ENCODE results near the gene CABP4.

DNA sequence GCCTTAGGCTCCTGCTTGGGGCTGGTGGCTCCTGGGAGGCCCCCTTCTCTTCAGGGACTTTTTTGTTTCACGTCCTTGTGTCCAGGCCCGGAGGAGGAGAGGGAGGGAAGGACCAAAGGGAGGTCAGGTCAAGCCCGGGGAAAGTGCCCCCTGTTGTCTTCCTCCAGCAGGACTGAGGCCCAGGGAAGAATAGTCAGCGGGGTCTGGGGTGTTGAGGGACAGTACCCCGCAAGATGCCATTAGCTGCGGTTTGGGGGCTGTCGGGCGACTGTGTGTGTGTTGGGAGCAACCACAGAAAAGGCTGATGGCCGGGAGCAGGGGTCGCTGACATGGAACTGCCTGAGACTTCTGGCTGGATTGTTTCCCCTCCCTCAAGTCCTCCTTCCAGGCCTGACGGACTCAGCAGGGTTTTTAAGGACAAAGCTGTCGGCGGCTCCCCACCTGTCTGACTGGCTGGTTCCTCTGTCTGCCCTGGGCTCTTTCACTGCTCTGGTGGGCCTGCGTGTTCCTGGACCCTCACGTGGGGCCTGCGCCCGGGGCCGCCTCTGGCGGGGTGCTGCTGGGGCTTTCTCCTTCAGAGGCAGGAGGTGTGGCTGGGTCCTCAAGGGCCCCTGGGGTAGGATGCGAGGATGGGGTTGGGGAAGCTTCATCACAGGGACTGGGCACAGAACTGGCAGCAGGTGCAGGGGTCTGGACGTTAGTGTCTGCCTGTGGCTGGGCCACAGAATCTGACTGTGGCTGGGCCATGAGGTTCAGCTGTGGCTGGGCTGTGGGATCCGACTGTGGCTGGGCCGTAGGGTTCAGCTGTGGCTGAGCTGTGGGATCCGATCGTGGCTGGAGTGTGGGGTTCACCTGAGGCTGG is 4.1 kb upstream of the CABP4 start:
- TF ChIP-seq, protein P1, sequence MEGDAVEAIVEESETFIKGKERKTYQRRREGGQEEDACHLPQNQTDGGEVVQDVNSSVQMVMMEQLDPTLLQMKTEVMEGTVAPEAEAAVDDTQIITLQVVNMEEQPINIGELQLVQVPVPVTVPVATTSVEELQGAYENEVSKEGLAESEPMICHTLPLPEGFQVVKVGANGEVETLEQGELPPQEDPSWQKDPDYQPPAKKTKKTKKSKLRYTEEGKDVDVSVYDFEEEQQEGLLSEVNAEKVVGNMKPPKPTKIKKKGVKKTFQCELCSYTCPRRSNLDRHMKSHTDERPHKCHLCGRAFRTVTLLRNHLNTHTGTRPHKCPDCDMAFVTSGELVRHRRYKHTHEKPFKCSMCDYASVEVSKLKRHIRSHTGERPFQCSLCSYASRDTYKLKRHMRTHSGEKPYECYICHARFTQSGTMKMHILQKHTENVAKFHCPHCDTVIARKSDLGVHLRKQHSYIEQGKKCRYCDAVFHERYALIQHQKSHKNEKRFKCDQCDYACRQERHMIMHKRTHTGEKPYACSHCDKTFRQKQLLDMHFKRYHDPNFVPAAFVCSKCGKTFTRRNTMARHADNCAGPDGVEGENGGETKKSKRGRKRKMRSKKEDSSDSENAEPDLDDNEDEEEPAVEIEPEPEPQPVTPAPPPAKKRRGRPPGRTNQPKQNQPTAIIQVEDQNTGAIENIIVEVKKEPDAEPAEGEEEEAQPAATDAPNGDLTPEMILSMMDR (IDR thresholded peaks at IDR 0.05): no peak
- no peak for TF ChIP-seq POLR2AphosphoS5 (IDR thresholded peaks at IDR 0.05)
